ENCODE results near the gene SUSD3.
A peak's percentile ranks its signal among the peaks of the same experiment; 100 is the strongest.

The SUSD3 gene

GRCh38 chr9:93077811-93078210 is 19.3 kb downstream of the SUSD3 start:
- no peak for DNase-seq

- no peak for DNase-seq
These were observed 20.9 kb downstream of the SUSD3 start for GRCh38 chr9:93079371-93079770.

DNA sequence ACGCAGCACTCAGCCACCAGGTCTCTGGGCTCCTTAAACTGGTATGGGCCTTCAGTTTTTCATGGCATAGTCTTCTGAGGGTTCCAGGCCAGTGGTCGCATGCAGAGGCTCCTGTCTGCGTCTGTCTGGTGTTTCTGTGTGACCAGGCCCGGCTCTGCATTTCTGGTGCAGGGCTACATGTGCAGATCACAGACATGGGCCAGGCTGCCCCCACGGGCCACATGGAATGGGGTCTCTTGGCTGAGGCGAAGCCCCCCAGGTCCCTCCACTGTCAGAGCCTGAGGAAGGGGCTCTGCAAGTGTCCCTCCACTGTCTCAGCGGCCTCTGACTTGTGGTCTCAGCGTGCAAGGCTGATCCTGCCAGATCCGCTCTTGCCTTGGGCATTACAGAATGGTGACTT is 21.9 kb downstream of the SUSD3 start:
- peak; percentile 27 for DNase-seq

- peak; percentile 39 for DNase-seq
These were observed 22.6 kb downstream of the SUSD3 start for GRCh38 chr9:93081081-93081529.

DNA sequence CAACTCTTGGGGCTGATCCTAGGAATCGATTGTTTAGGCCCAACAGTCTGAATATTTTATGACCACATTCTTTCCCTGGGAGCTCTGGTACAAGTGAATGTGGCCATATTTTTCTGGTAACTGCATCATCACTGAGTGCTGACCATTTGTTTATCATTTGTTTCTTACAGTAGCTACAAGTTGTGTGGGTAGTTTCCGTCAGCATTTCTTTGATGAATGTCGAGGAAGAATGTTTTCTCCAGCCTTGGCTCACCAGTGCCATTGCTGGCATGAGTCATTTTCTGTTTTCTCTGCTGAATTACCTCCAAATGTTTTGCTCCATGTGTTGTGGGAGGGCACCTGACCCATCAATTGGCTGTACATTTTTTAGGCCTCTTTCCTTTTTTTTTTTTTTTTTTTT is 23.4 kb downstream of the SUSD3 start:
- DNase-seq, result peak; percentile 9

DNA sequence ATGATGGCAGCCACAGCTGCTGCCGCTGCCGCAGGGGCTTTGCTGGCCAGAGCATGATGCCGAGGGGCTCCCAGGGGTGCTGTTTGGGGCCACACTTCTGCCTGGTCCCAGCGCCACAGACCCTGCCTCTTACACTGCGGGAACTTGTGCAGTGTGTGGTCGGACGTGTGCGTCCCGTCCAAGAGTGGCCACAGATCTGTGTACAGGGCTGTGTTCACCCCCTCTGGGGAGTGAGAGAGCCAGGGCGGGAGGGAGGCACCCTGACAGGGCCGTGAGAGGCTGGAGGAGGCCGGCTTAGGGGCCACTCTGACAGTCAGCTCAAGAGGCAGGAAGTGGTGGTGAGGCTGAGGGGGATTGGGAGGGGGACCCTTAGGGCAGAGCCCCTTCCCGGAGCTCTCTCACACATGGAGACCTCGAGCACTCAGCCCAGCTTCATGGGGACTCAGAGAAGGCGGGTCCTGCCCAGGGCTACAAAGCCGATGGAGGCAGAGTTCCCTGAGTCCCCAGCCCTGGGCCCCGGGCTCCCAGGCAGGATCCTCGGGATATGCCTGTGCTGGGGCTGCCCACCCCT is 24.4 kb downstream of the SUSD3 start:
- peak; percentile 46 for DNase-seq

DNA sequence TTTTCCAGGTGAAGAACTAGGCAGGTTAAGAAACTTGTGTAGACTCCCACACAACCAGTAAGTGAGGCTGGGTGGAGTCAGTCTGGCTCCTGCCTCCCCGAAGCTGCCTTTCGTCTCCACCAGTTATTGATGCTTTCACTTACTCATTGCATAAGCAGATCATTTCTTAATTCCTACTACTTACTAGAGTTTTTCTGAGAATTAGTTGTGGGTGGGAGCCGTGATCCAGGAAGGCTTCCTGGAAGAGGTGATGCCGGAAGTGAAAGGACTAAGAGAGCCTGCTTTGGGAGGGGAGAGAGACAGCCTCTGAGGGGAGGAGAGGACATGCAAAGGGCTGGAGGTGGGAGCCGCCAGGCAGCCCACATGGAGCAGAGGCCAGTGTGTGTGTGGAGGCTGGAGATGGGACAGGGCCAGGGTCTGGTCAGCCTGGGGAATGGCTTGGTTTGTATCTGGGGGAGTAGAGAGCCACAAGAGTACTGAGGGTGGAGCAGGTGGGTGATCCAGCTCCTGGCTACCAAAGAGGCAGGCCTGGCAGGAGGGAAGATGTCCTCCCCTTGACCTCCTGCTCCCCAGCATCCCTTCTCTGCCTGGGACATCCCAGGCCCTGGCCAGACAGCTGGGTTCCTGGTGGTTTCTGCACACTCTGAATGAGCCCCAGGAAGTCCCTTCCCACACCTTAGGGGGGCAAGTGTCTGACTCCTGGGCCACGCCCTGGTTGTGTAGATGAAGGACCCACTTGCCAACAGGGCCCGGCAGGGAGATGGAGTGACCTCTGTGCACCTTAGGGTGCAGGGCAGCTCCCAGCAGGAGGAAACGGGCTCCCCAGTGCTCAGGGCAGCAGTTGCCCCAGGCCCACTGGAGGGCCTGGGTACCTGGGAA is 25.3 kb downstream of the SUSD3 start:
- peak; percentile 30 for DNase-seq

DNA sequence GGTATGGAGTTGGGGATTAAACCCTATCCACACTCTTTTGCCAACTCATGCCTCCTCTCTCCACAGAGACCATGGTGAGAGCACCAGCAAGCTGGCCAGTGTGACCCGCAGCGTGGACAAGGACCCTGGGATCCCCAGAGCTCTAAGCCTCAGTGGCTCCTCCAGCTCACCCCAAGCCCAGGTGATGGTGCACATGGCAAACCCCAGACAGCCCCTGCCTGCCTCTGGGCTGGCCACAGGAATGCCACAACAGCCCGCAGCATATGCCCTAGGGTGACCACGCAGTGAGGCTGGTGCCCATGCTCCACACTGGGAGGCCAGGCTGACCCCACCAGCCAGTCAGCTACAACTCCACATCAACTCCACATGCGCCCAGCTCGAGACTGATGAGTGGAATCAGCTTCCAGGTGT is 26.0 kb downstream of the SUSD3 start:
- peak; percentile 28 for DNase-seq

- peak; percentile 11 for DNase-seq
These were observed 27.2 kb downstream of the SUSD3 start for GRCh38 chr9:93085676-93086075.

DNA sequence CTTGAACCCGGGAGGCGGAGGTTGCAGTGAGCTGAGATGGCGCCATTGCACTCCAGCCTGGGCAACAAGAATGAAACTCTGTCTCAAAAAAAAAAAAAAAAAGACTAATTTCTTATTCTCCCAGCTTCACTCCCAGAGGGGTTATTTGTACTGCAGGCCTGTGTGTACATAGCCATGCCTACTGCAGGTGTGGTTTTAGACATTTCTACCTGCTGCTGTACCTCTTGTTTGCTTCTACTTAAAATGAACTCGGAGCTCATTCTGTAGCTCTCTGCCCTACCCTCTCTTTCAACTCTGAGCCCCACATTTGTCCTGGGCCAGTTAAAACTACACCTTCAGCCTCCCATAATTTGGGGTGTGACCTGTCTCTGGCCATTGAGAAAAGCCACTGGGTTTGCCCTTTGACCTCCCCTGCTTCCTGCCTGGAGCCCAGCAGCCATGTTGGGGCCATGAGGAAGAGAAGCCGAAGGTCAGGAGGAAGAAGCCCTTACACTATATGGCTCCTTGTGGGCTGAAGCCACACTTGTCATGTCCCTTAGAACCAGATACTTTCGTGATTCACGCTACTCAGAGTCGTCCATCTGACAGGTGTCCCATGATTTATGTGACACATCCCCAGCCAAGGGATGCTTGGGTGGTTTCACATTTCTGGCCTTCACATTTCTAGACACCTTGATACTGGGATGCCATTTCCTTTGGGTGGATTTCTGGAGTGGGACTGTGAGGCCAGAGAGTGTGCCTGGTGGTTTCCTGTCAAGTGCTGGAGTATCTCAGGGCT is 28.1 kb downstream of the SUSD3 start:
- DNase-seq, result peak; percentile 30

- DNase-seq, result peak; percentile 36
These were observed 29.6 kb downstream of the SUSD3 start for GRCh38 chr9:93087971-93088655.

DNA sequence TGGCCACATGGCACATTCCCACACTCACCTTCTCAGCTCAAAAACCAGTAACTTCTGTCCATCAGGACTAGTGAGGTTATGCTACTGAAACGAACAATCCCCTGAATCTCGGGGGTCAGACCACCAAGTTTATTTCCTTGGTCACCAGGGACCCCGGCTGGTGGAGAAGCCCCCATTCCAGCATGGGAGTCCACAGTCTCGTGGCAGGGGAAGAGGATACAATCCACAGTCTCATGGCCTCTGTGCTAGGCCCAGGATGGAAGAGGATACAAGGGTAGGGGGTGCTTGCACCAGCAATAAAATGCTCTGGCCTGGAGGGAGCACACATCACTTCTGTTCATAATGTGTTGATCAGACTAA is 30.1 kb downstream of the SUSD3 start:
- DNase-seq, result peak; percentile 7

GRCh38 chr9:93089024-93089423 is 30.5 kb downstream of the SUSD3 start:
- DNase-seq, result peak; percentile 13

- DNase-seq, result peak; percentile 40
These were observed 31.0 kb downstream of the SUSD3 start for GRCh38 chr9:93089481-93089991.

DNA sequence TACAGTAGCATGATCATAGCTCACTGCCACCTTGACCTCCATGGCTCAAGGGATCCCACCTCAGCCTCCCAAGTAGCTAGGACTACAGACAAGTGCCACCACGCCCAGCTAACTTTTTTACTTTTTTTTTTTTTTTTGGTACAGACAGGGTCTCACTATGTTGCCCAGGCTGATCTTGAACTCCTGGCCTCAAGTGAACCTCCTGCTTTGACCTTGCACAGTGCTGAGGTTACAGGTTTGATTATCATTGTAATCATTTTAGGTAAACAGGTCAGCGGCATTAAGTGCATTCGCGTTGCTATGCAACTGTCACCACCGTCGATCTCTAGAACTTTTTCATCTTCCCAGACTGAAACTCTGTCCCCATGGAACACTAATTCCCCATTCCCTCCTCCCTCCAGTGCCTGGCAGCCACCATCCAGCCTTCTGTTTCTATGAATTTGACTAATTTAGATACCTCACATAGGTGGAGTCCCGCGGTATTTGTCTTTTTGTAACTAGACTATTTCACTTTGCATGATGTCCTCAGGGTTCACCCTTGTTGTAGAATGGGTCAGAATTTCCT is 31.7 kb downstream of the SUSD3 start:
- peak; percentile 7 for DNase-seq

GRCh38 chr9:93091056-93091452 is 32.6 kb downstream of the SUSD3 start:
- no peak for DNase-seq

GRCh38 chr9:93091453-93092081 is 33.1 kb downstream of the SUSD3 start:
- DNase-seq, result peak; percentile 34

GRCh38 chr9:93092251-93092991 is 33.9 kb downstream of the SUSD3 start:
- no peak for DNase-seq

DNA sequence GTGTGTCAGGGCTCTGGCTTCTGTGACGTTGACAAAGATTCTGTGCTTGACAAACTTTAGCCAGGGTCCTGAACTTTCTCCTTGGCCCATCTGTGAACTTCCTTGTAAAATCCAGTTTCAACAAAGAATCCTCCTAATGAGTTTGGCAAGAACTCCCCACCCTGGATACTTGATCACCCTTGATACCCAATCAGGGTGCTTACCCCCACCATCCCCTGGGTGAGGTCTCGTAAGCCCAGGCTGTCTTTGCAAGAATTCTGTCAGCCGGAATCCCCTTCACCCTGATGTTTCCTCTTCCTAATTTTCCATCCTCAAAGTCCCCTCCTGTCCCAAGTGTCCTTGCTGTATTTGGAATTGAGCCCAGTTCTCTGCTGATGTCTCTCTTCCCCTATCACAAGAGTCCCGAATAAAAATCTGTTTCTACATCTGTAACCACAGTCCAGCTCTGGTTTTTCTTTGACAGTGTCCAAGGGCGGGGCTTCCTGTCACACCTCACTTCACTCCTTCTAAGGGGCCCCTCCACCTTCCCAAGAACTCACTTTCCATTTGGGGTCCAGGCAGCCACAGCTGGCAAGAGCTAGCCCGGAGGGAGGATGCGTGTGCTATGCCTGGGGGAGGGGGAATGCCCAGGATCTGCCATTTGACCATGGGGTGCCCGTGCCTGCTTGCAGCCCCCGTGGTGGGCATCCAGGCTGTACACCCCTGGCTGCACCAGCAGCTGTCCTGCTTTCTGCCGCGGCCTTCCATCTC is 34.8 kb downstream of the SUSD3 start:
- no peak for DNase-seq

- no peak for DNase-seq
These were observed 35.6 kb downstream of the SUSD3 start for GRCh38 chr9:93093877-93094657.

Measured in right forelimb (tissue), 1 donor.